Measurements from ENCODE around the gene BPIFA3.

BPIFA3 gene

DNA sequence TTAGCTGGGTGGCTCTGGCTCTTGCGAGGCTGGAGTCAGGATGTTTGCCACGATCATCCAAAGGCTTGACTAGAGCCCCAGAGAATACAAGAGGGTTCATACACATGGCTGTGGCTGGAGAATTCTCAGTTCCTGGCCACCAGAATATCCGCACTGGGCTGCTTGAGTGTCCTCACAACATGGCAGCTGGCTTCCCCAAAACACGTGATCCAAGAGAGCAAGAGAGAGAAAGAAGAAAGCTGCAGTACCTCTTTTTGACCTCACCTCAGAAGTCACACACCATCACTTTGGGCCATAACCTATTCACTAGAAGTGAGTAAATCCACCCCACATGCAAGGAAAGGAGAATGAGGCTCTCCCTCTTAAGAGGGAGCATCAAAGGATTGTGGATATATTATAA, 44.3 kb downstream of the BPIFA3 start:
- H3K27ac ChIP-seq, result no peak overlapping the region
- TF ChIP-seq, protein P1, sequence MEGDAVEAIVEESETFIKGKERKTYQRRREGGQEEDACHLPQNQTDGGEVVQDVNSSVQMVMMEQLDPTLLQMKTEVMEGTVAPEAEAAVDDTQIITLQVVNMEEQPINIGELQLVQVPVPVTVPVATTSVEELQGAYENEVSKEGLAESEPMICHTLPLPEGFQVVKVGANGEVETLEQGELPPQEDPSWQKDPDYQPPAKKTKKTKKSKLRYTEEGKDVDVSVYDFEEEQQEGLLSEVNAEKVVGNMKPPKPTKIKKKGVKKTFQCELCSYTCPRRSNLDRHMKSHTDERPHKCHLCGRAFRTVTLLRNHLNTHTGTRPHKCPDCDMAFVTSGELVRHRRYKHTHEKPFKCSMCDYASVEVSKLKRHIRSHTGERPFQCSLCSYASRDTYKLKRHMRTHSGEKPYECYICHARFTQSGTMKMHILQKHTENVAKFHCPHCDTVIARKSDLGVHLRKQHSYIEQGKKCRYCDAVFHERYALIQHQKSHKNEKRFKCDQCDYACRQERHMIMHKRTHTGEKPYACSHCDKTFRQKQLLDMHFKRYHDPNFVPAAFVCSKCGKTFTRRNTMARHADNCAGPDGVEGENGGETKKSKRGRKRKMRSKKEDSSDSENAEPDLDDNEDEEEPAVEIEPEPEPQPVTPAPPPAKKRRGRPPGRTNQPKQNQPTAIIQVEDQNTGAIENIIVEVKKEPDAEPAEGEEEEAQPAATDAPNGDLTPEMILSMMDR (conservative IDR thresholded peaks at IDR 0.05), result no peak
- TF ChIP-seq ZFX (IDR thresholded peaks at IDR 0.05), result no peak

DNA sequence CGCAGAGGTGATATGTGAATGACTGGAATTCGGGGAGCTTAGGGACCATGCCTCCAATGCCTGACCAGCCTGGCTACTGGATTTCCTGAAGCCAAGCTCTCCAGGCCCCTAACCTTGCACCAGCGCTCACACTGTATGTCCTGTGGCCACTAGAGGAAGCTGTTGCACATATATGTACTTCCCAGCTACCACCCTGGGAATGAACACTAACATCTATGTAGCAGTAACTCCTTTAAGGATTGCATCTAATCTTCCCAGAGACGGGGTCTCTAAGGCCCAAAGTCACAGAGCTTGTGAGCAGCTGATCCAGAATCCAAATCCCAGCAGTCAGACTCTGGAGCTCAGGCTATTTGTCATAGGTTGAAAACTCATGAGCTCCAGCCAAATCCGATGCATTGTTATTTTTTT, 45.5 kb downstream of the BPIFA3 start:
- no peak for TF ChIP-seq ZFX (IDR thresholded peaks at IDR 0.05)
- TF ChIP-seq, protein P1 (conservative IDR thresholded peaks at IDR 0.05), result peak; percentile 89
- no peak overlapping the region for H3K27ac ChIP-seq

DNA sequence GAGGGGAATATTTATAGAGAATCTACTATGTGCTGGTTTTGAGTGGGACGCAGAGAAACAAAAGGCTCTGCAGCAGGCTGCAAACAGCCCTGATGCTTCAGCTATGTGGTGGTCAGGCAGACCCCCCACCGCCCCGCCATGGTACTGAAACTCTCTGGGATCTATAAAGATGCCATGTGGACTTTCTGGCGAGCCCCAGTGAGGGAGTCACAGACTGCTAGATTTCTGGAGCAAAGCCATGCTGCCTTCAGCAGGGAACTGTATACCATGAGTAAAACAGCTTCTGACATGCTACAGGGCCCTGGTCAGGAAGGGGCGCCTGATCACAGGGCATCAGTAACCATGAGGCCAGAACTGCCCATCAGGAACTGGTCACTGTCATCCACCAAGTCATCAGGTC, 46.6 kb downstream of the BPIFA3 start:
- TF ChIP-seq, protein P1 (conservative IDR thresholded peaks at IDR 0.05), result no peak
- no peak for TF ChIP-seq ZFX (IDR thresholded peaks at IDR 0.05)

DNA sequence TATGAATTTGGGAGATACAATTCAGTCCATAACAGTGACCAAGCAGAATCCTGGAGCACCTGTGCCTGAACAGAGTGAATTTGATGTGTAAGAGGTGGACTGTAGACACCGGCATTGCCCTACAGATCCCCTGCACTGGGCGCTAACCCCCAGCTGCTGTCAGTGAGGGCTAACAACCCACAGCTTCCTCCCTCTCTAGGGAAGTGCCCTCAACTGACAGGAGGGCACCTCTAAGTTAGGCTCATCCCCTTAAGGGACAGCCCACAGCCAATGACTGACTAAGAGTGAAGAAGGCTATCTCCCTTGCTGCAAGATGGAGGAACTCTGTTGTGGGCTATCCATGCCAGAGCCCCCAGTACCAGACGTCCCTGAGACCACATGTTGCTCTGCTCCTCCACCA, 50.5 kb downstream of the BPIFA3 start:
- H3K27ac ChIP-seq, result no peak overlapping the region
- TF ChIP-seq, protein P1 (conservative IDR thresholded peaks at IDR 0.05), result no peak
- no peak for TF ChIP-seq ZFX (IDR thresholded peaks at IDR 0.05)

More for the DNA sequence above, 46.6 kb downstream of the BPIFA3 start:
- no peak overlapping the region for H3K27ac ChIP-seq

DNA sequence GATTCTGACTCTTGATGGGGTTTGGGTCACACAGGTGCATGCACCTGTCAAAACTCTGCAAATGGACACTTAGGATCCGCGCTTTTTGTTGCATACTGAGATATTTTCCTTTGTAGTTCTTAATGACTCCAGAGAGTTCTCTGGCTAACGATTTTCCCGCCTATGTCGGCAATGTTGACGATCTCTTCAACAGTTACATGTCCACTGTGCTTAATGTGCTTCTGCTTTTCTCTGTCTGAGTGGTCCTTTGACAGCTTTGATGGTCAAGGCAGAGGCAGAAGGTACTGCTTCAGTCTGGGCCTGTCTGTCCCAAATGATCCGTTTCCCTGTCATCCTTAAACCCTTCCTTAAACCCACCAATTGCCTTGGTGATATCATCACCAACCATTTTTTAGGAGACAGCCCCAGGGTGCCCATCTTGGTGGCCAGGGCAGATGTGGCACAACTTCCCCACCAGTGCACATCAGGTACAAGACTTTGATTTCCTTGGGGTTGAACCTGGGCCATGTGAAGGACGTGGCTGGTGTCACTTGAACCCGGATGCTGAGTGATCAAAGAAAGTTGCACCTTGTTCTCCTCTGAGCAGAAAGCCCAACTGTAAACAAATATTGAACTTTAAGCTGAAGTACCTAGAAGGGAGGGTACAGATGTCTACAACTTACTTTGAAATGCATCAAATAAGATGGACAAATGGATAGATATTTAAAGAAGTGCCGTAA, 55.2 kb downstream of the BPIFA3 start:
- no peak overlapping the region for H3K27ac ChIP-seq
- TF ChIP-seq, protein P1 (conservative IDR thresholded peaks at IDR 0.05), result no peak
- no peak for TF ChIP-seq ZFX (IDR thresholded peaks at IDR 0.05)

DNA sequence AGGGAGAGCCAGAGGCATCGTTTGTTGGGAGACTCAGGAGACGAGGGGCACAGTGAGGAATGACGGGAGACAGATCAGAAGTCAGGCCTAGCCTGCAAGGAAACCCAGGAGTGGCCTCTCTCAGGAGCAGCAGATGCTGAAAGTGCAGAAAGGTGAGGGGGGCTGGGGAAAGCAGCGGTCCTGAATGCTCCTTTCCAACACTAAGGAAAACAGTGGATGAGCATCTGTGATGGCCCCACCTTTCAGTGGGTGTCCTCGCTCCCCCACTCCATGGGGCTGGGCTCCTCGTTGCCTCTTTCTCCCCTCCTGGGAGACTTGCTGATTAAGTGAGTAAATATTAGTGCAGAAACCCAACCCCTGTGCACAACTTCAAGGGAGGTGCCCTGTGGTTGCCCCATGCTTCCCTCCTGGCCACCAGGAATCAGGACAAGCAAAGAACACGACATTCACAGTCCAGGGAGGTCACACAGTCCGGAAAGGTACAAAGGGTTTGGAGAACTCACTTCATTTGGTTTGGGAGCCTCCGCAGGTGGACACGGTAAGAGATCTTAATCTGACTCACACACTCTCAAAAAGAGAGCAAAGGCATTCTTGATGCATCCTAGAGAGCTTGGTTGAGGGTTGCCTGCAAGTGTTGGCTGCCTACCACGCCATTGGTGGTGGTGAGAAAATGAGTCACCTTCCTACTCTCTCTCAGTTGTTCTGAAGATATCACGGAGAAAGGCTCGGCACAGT, 56.1 kb downstream of the BPIFA3 start:
- TF ChIP-seq ZFX (IDR thresholded peaks at IDR 0.05), result no peak
- TF ChIP-seq, protein P1 (conservative IDR thresholded peaks at IDR 0.05), result no peak

DNA sequence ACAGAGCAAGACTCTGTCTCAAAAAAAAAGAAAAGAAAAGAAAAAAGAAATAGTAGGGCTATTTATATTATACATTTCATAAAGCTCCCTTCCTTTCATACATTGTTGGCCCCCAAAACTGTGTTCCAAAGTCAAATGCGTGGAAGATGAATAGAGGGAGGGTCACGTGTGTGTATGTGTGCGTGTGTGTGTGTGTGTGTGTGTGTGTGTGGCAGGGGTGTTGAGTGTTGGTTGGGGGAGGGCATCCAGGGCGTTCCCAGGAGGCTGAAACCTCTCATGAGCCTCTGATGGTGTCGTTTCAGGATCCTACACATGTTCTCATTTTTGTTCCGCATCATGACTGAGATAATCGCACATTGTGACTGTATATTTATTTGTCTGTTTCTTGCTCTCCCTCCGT, 58.1 kb downstream of the BPIFA3 start:
- TF ChIP-seq ZFX (IDR thresholded peaks at IDR 0.05), result no peak
- TF ChIP-seq, protein P1 (conservative IDR thresholded peaks at IDR 0.05), result no peak
- no peak overlapping the region for H3K27ac ChIP-seq

More for the DNA sequence above, 56.1 kb downstream of the BPIFA3 start:
- H3K27ac ChIP-seq, result no peak overlapping the region
